H1 (cell line): ENCODE results near the gene ZNF648.
"Not testable (repeated sequence)": the region's sequence is repeated elsewhere in the genome, so short reads cannot be mapped to it uniquely, and the experiment has no call there.

ENCODE experiments used
- EGR1 ChIP-seq: IDR thresholded peaks from 2 replicates; pipeline ENCODE4 v1.6.1; 2011; ENCODE audit warnings: low read depth, low read length, borderline replicate concordance
- EP300 ChIP-seq, 2 experiments: IDR thresholded peaks; 1 replicate in 1 of 2; 2 replicates in 1 of 2; pipeline ENCODE4 v1.6.1; 2011 to 2012; ENCODE audit warnings: low read depth in 2 of 2, low read length in 2 of 2, mild to moderate bottlenecking in 2 of 2, borderline replicate concordance in 1 of 2, inconsistent platforms in 1 of 2, moderate library complexity in 1 of 2
- RAD21 ChIP-seq, 2 experiments: IDR thresholded peaks in 1 of 2; conservative IDR thresholded peaks in 1 of 2; 2 replicates each; pipeline ENCODE4 v1.6.1; 2011; ENCODE audit warnings: low read depth in 2 of 2, low read length in 2 of 2, improper control_type of control experiment in 1 of 2, inconsistent platforms in 1 of 2, mild to moderate bottlenecking in 1 of 2, moderate library complexity in 1 of 2

- not testable (repeated sequence) for TF ChIP-seq RAD21 (IDR thresholded peaks at IDR 0.05 in 1 of 2, conservative IDR thresholded peaks at IDR 0.05 in 1 of 2; ENCODE audit: low read depth in 2 of 2, low read length in 2 of 2); EP300 (IDR thresholded peaks at IDR 0.05; ENCODE audit: borderline replicate concordance in 1 of 2, low read depth in 2 of 2, low read length in 2 of 2); EGR1
Observed at GRCh38 chr1:182005398-182005797, 56.1 kb downstream of the ZNF648 start.
